Upper lobe of left lung (tissue), 4 donors: Measurements from ENCODE around the gene MT1E.

Experiments
- CTCF ChIP-seq, 6 experiments: fragments of 450-650 bp in 4 of 6; fragments of 200-600 bp in 2 of 6; sonication (generic) in 2 of 6; IDR thresholded peaks; one replicate each; pipeline ENCODE4 v1.5.1; 2016 to 2019; ENCODE audit warnings: antibody characterized with exemption in 6 of 6
- POLR2A ChIP-seq, 4 donors: fragments of 450-650 bp; IDR thresholded peaks; one replicate each; pipeline ENCODE4 v1.5.1; 2016 to 2017; ENCODE audit warnings: antibody characterized with exemption in 4 of 4, mild to moderate bottlenecking in 2 of 4
- POLR2AphosphoS5 ChIP-seq, 2 donors: sonication (generic); formaldehyde crosslinking; IDR thresholded peaks; one replicate each; pipeline ENCODE4 v1.5.1; 2017; ENCODE audit warnings: antibody characterized with exemption in 2 of 2

- no peak for TF ChIP-seq CTCF (IDR thresholded peaks at IDR 0.05)
- TF ChIP-seq POLR2A (IDR thresholded peaks at IDR 0.05), result no peak
- no peak for TF ChIP-seq POLR2AphosphoS5 (IDR thresholded peaks at IDR 0.05)
Measured at GRCh38 chr16:56651586-56651985, 26.0 kb downstream of the MT1E start, which contains the start of gene MT1B.
